Measurements from ENCODE around the gene MAN2B2.

DNA sequence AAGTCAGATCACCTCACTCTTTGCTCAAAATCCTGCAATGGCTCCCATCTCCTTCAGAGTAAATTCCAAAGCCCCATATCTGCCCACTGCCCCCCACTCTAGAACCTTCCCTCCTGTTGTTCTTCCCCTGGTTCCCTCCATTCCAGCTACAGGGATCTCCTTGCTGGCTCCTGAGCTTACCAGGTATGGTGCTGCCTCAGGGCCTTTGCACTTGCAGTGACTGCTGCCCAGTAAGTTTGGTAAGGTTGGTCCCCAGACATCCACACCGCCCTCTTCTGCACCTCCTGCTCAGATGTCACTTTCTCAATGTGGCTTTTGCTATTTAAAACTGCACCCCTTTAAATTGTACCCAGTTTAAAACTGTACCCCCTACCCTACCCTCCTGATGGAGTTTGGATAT lies 7.8 kb upstream of the MAN2B2 start:
- TF ChIP-seq, protein P1, sequence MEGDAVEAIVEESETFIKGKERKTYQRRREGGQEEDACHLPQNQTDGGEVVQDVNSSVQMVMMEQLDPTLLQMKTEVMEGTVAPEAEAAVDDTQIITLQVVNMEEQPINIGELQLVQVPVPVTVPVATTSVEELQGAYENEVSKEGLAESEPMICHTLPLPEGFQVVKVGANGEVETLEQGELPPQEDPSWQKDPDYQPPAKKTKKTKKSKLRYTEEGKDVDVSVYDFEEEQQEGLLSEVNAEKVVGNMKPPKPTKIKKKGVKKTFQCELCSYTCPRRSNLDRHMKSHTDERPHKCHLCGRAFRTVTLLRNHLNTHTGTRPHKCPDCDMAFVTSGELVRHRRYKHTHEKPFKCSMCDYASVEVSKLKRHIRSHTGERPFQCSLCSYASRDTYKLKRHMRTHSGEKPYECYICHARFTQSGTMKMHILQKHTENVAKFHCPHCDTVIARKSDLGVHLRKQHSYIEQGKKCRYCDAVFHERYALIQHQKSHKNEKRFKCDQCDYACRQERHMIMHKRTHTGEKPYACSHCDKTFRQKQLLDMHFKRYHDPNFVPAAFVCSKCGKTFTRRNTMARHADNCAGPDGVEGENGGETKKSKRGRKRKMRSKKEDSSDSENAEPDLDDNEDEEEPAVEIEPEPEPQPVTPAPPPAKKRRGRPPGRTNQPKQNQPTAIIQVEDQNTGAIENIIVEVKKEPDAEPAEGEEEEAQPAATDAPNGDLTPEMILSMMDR (IDR thresholded peaks at IDR 0.05 in 4 of 5, conservative IDR thresholded peaks at IDR 0.05 in 1 of 5): no peak
- TF ChIP-seq POLR2A (IDR thresholded peaks at IDR 0.05): no peak
